ENCODE results near the gene RPS15. TPM values are rescaled to one million over a fixed set of nuclear protein-coding genes. Genes with fewer than 3 reads are reported as not detected.

Gene RPS15
- 3,226 TPM for polyA plus RNA-seq

DNA sequence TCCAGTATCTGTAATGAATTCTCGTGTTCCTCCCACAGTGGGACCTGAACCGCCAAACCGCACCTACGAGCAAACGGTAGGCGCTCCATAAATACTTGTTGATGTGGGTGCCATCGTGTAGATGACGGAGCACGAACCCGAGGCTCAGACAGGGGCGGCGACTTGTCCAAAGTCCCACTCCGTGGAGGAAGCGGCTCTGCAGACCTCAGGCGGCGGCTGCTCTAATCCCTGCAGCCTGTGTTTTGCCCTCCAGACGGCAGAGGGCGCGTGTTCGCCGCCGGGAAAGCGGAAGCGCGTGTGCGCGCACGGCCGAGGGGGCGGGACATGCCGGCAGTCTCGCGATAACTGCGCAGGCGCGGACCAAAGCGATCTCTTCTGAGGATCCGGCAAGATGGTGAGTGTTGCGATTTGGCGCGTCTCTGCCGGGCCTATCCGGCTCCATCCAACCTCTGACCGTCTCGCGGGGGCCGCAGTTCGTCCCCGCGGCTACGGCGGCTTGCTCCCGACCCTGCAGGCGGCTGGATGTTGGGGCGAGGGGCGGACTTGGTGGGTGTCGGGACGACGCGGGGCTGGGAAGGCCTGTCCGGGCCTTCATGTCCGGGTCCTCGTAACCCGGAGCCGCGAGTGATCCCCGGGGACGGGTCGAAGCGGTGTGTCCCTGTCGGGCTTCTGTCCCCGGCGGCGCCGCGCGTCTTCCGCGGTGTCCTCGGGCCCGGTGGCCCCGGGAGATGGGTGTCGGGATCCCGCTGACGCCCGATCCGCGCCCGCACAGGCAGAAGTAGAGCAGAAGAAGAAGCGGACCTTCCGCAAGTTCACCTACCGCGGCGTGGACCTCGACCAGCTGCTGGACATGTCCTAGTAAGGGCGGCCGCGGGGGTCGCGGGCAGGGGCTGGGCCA, at the start of gene RPS15:
TSS of gene RPS15 (plus strand) at position 362 of the 898 bp plus-strand sequence. CDS start at position 392, 30 bp downstream.
- Mint-ChIP-seq H3K9me3 (no peaks in the 10 kb centered on the region), H3K36me3 (peaks cover 6% of the 10 kb centered on the region), H3K4me1 (peaks cover 5 to 16% (median 10%) of the 10 kb centered on the region in 3 donors), H3K27ac (peak within 1 kb of the TSS; percentile 92 to 99 (median 98)), H3K4me3 (peak within 1 kb of the TSS; percentile 90 to 99 (median 98)), H3K27me3 (peaks cover 2% of the 10 kb centered on the region)

DNA sequence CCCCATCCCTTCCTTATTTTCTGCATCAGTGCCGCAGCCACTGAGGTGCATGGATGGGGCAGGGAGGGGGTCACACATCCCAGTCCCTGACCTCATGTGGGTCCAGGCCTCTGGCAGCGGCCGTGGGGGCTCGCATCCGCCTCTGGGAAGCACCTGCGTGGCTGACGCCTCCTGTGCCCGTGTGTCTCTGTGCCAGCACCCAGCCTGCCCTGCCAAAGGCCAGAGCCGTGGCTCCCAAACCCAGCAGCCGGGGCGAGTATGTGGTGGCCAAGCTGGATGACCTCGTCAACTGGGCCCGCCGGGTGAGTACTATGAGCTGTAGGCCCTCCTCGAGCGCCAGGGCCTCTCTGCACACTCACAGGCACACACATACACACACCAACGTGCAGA, 49.6 kb upstream of the RPS15 start:
- Mint-ChIP-seq H3K36me3 (peaks cover 8% of the 10 kb centered on the region), H3K4me3 (peak overlapping the region in 1 of 4 donors; percentile 10), H3K27ac (peak overlapping the region in 1 of 3 donors; percentile 76), H3K9me3 (peaks cover 0 to under 1% (median 0%) of the 10 kb centered on the region in 3 donors), H3K4me1 (peaks cover 4 to 8% (median 7%) of the 10 kb centered on the region in 3 donors), H3K27me3 (peaks cover under 1% of the 10 kb centered on the region)

DNA sequence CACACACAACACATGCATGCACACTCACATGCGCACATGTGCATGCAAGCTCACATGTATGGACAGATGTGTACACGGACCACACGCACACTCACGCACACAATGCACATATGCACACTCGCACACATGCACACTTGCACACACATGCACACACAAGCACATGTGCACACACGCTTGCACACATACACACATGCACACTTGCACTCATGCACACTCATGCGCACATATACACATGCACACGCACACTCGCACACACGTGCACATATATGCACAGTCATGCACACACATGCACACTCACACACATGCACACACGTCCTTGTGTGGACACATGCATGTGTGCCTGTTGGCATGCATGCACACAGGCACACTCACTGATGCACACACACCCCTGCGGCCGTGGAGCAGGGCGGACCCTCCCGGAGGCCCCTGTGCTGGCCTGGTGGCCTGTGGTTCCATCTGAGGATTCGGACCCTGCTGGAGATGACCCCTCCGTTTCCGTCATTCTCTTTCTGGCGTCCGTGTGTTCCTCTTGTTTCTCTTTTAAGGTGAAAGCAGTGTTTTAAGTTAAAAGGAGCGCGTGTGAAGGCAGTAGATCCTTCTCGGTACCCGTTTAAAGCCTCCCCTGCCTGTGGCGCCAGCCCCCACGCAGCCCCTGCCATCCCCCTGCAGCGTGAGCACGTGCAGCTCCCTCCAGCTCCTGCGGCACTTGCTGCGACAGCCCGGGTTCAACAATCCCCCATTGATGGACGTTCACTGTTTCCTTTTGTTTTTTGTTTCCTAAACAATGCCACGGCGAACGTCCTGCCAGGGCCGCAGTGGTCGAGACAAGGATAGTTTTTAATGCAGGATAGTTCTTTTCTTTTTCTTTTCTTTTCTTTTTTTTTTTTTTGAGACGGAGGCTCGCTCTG, 48.9 kb upstream of the RPS15 start:
- Mint-ChIP-seq H3K4me3 (peak overlapping the region in 1 of 4 donors; percentile 10), H3K4me1 (peaks cover 3 to 8% (median 5%) of the 10 kb centered on the region in 3 donors), H3K9me3 (no peaks in the 10 kb centered on the region), H3K36me3 (peaks cover 8% of the 10 kb centered on the region), H3K27ac (peak overlapping the region in 2 of 3 donors; percentile 51 to 76), H3K27me3 (no peaks in the 10 kb centered on the region)

DNA sequence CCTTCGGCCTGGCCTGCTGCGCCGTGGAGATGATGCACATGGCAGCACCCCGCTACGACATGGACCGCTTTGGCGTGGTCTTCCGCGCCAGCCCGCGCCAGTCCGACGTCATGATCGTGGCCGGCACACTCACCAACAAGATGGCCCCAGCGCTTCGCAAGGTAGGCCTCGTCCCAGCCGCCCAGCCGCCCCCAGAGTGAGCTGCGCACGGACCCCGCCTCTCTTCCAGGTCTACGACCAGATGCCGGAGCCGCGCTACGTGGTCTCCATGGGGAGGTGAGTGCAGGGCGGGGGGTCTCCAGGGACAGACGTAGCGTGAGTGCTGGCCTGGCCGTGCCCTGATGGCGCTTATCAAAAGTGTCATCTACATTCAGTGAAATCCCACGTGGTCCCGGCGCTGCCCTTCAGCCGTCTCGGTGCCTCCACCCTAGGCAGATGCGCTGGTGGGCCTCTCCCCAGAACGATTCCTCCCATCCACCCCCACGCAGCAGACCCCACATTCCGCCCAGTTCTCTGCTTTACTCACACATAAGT, 47.2 kb upstream of the RPS15 start:
- Mint-ChIP-seq H3K27ac (no peak overlapping the region), H3K4me3 (no peak overlapping the region), H3K27me3 (no peaks in the 10 kb centered on the region), H3K36me3 (peaks cover 8% of the 10 kb centered on the region), H3K9me3 (no peaks in the 10 kb centered on the region), H3K4me1 (peaks cover 0 to 4% (median 0%) of the 10 kb centered on the region in 3 donors)

DNA sequence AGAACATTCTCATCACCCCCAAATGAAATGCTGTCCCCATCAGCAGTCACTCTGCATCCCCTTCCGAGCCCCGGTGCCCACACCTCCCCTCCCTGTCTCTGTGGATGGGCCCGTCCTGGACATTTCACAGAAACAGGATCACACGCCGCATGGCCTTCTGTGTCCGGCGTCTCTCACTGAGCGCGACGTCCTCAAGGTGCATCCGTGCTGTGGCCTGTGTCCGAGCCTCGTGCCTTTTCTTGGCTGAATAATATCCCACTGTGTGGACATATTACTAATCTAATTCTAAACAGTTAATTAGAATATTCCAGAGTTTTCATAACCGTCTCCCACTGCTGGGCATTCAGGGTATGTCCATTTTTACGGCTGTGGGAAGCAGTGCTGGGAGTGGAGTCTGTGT, 45.8 kb upstream of the RPS15 start:
- Mint-ChIP-seq H3K9me3 (no peaks in the 10 kb centered on the region), H3K27me3 (no peaks in the 10 kb centered on the region), H3K4me3 (peak overlapping the region in 1 of 4 donors; percentile 63), H3K36me3 (peaks cover 7% of the 10 kb centered on the region), H3K27ac (no peak overlapping the region), H3K4me1 (peaks cover 0 to 2% (median 0%) of the 10 kb centered on the region in 3 donors)

DNA sequence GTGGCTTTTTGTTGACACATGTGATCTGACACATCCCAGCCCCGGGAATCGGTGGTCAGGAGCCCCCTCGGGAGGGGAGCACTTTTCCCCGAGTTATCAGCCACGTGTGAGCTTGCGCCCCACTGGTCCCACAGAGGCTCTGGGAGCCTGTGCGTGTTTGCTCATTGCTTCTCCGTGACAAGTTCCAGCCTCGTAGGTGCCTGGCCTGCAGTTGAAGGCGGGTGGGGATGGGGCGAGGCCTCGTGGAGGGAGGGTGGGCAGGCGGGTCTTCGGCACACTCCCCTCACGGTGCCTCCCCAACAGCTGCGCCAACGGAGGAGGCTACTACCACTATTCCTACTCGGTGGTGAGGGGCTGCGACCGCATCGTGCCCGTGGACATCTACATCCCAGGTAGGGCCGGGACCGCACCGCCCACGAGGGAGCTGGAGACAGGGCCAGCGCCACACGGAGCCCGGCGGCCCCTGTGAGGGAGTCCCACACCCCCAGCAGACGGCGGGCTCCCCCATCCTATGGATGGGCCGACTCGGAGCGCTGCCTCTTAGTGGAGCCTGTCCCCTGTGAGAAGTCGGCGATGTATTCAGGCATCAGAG, 45.2 kb upstream of the RPS15 start:
- Mint-ChIP-seq H3K27ac (no peak overlapping the region), H3K9me3 (no peaks in the 10 kb centered on the region), H3K36me3 (peaks cover 7% of the 10 kb centered on the region), H3K4me3 (no peak overlapping the region), H3K27me3 (no peaks in the 10 kb centered on the region), H3K4me1 (peaks cover 0 to 2% (median 0%) of the 10 kb centered on the region in 3 donors)

DNA sequence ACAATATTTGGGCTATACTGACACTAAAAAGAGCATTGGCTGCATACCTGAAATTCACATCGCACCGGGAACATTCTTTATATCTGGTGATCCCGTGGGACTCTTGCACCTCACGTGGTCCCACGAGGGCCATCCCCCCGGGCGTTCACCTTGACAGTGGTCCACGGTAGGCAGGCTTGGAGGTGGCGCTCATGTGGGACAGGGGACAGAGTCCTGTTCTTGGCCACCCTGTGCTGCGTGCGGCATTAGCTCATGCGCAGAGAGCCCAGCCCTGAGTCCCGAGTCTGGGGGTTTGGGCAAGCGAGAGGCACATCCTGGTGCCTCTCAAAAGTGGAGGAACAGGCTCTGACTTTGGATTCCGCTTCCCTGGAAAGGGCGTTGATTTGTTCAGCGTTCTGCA, 44.4 kb upstream of the RPS15 start:
- Mint-ChIP-seq H3K27ac (peak overlapping the region in 1 of 3 donors; percentile 62), H3K27me3 (no peaks in the 10 kb centered on the region), H3K9me3 (no peaks in the 10 kb centered on the region), H3K36me3 (peaks cover 6% of the 10 kb centered on the region), H3K4me1 (peaks cover 0 to 2% (median 0%) of the 10 kb centered on the region in 3 donors), H3K4me3 (no peak overlapping the region)

DNA sequence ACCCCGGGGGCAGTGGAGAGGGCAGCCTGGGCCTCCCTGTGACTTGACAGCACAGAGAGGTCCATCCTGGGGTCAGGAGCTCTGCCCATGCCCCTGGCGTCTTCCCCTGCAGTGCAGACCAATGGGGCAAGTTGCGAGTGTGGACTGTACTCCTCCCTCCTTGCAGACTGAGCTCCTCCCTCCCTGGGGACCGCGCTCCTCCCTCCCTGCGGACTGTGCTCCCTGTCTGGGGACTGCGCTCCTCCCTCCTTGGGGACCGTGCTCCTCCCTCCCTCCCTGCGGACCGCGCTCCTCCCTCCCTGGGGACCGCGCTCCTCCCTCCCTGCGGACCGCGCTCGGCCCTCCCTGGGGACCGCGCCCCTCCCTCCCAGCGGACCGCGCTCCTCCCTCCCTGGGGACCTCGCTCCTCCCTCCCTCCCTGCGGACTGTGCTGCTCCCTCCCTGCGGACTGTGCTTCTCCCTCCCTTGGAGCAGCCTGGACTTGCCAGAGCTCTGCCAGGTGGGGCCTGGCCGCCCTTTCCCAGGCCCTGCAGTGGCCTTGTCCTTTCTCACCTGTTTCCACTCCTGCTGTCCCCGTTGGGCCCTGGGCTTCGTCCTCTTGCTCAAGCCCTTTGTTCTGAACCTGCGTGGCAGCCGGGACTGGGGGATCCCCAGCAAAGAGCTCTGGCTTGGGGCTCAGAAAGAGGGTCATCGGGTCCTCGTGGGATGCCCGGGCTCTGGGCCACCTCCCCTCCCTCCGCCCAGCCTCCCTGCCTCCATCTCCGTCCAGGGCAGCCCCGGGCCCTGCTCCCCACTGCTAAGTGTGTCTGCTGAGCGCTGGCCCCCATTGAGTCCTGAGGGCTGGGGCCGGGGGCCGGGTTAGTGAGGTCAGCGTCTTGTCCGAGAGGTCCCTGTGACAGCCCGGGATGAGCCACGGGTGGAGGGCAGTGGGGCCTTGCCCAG, 43.7 kb upstream of the RPS15 start:
- Mint-ChIP-seq H3K27me3 (no peaks in the 10 kb centered on the region), H3K36me3 (peaks cover 3% of the 10 kb centered on the region), H3K9me3 (no peaks in the 10 kb centered on the region), H3K4me1 (peaks cover 0 to 2% (median 0%) of the 10 kb centered on the region in 3 donors), H3K4me3 (no peak overlapping the region), H3K27ac (peak overlapping the region in 1 of 3 donors; percentile 62)

DNA sequence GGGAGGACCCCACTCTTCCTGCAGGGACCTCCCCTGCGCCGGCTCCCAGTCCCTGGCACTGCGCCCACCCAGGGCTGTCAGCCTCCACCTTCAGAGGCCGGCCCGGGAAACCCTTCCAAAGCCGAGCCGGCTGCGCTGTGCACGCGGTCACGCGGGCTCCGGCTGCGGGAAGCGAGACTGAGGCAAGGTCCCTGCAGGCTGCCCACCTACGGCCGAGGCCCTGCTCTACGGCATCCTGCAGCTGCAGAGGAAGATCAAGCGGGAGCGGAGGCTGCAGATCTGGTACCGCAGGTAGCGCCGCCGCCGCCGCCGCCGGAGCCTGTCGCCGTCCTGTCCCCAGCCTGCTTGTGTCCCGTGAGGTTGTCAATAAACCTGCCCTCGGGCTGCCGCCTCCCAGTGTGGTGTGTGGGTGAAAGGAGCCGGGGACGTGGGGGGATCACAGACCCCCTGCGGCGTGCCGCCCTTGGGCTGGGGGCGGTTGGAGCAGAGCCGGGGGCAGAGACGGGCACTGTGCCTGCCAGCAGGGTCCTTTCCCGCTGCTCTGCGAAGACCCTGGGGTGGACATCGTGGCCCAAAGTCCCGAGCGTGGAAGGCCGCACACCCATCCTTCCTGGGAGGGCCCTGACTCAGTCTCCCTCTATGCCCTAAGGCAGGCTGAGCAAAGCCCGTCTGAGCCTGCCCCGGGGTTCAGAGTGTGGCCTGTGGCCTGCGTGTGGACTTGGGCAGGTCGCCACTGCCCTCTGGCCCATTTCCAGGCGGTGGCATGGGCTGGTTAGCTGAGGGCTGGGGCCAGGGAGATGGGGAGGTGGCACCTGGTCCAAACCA, 42.8 kb upstream of the RPS15 start:
- H3K27me3 Mint-ChIP-seq = no peaks in the 10 kb centered on the region
- peaks cover 3% of the 10 kb centered on the region for H3K36me3 Mint-ChIP-seq
- peaks cover 0 to 2% (median 0%) of the 10 kb centered on the region in 3 donors for H3K4me1 Mint-ChIP-seq

DNA sequence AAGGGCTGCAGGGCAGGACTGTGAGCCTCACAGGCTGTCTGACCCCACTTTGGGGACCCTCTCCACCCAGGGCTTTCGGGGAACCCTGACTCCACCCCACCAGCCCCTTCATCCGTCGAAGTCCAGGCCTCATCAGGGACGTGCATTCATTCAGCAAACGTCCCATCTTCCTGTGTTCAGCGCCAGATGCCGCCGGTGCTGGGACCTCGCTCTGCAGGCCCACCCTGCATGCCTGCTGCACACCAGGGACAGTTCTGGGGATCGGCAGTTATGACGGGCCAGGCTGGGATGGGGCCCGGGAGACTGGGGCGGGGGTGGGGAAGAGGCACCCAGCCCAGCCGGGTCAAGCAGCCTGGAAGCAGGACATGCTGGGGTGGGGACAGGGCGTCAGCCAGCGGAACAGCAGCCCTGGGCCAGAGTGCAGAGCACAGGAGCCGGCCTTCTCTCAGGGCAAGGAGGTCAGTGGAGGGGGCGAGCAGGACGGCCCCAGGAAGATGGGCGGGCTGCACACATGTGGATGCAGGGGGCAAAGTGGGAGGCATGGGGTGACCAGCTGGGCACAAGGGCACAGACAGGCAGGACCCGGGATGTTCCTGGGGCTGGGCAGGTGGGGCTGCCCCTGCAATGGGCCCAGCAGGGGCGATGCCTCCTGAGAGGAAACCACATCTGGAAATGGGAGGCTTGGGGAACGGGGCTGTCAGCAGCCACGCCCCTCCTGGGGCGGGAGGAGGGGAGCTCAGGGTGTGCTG, 42.0 kb upstream of the RPS15 start:
- no peak overlapping the region for H3K27ac Mint-ChIP-seq
- peaks cover 3% of the 10 kb centered on the region for H3K36me3 Mint-ChIP-seq
- no peak overlapping the region for H3K4me3 Mint-ChIP-seq
- H3K4me1 Mint-ChIP-seq = peaks cover 0 to under 1% (median 0%) of the 10 kb centered on the region in 3 donors
- no peaks in the 10 kb centered on the region for H3K27me3 Mint-ChIP-seq
- H3K9me3 Mint-ChIP-seq = no peaks in the 10 kb centered on the region

More for the DNA sequence above, 42.8 kb upstream of the RPS15 start:
- no peaks in the 10 kb centered on the region for H3K9me3 Mint-ChIP-seq
- no peak overlapping the region for H3K27ac Mint-ChIP-seq
- no peak overlapping the region for H3K4me3 Mint-ChIP-seq

DNA sequence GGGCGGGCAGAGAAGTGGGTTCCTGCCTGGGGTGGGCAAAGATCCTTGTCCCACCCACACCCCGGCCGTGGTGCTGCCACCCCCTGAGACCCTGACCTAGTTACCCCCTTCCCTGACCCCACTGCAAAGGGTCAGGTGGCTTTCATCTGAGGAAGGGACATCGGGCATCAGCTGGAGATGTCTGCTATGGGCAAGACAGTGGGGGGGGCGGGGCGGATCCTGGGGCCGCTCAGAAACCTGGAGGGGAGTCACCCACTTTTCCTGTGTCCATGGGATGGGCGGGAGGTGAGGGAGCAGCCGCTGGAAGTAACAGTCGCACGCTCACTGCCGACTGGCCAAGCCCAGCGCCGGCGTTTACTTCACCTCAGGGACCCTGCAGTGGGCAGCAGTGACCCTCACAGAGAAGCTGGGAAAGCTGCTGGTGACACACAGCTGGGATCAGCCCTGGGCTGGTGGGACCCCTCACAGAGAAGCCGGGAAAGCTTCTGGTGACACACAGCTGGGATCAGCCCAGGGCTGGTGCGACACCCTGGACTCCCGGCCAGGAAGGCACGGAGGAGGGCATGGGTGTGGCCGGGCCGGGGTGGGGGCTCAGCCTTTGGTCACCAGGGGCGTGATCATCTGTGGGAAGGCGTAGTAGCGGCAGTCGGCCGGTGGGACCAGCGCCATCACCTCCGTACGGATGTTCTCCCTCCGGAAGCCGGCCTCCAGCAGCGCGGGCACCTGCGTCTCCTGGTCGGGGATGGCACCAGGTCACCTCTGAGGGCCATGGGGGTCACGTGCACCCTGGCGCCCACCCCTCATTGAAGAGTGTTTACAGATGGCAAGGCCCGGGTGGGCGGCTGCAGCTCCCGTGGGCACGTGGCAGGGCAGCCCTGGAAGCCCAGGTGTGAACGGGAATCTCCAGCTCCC, 41.2 kb upstream of the RPS15 start:
- H3K9me3 Mint-ChIP-seq = no peaks in the 10 kb centered on the region
- H3K4me1 Mint-ChIP-seq = no peaks in the 10 kb centered on the region
- H3K4me3 Mint-ChIP-seq = peak overlapping the region in 1 of 4 donors; percentile 33
- no peaks in the 10 kb centered on the region for H3K27me3 Mint-ChIP-seq
- peaks cover 3% of the 10 kb centered on the region for H3K36me3 Mint-ChIP-seq
- peak overlapping the region in 1 of 3 donors; percentile 7 for H3K27ac Mint-ChIP-seq
